IMR-90 (cell line): Measurements from ENCODE around the gene FMO2. TPM values are rescaled to one million over a fixed set of nuclear protein-coding genes. Genes with fewer than 3 reads are reported as not detected.

Experiments
- ATAC-seq: fragments of 200-7000 bp; cut with Tn5 transposase; 2 replicates; pipeline ENCODE4 v1.9.1; 2020; ENCODE audit warnings: low read depth, mild to moderate bottlenecking, moderate library complexity
- BruUV-seq: library from RNA; stranded (reverse); fragments of 400-500 nt; replicated peaks from 2 replicates; lab custom pipeline; 2021; lab: Mats Ljungman, UMichigan
- CTCF ChIA-PET: fragments of 300-600 bp; formaldehyde crosslinking; extraction: SDS; loops from one replicate; lab custom pipeline; 2021; ENCODE audit warnings: antibody characterized with exemption; lab: Yijun Ruan, JAX
- POLR2A ChIA-PET: fragments of 300-600 bp; sonication (Branson Sonifier 250); formaldehyde crosslinking; loops from one replicate; lab custom pipeline; 2022; ENCODE audit warnings: antibody characterized with exemption; ENCODE audit not compliant: unreplicated experiment; lab: Charles Lee
- DNase-seq: peaks from one replicate; pipeline ENCODE4 v3.0.0; 2013
- H2AFZ ChIP-seq: replicated peaks from 2 replicates; pipeline ENCODE3; 2013; ENCODE audit warnings: low read length, mild to moderate bottlenecking; ENCODE audit not compliant: poor library complexity
- H2AK5ac ChIP-seq: 2 replicates; pipeline ENCODE4 v1.6.1; 2013; ENCODE audit warnings: low read depth, low read length, inconsistent platforms
- H2AK9ac ChIP-seq: replicated peaks from 2 replicates; pipeline ENCODE3; 2013; ENCODE audit warnings: mild to moderate bottlenecking, low read depth, low read length, moderate library complexity; ENCODE audit not compliant: poor library complexity
- H2BK120ac ChIP-seq: 2 replicates; pipeline ENCODE4 v1.6.1; 2013; ENCODE audit warnings: low read depth, low read length, inconsistent platforms
- H2BK15ac ChIP-seq: 3 replicates; pipeline ENCODE4 v1.6.1; 2013; ENCODE audit warnings: low read depth, low read length, inconsistent platforms
- H2BK20ac ChIP-seq: 2 replicates; pipeline ENCODE4 v1.6.1; 2013; ENCODE audit warnings: low read depth, mild to moderate bottlenecking, inconsistent platforms, low read length, moderate library complexity
- H2BK5ac ChIP-seq: 2 replicates; pipeline ENCODE4 v1.6.1; 2013; ENCODE audit warnings: mild to moderate bottlenecking, low read depth, low read length, inconsistent platforms; ENCODE audit not compliant: poor library complexity, severe bottlenecking
- H3K14ac ChIP-seq: replicated peaks from 2 replicates; pipeline ENCODE4 v1.6.1; 2013; ENCODE audit warnings: low read depth, low read length, inconsistent platforms
- H3K18ac ChIP-seq: 2 replicates; pipeline ENCODE4 v1.6.1; 2013; ENCODE audit warnings: low read depth, low read length, control low read depth
- H3K23ac ChIP-seq: 2 replicates; pipeline ENCODE4 v1.6.1; 2013; ENCODE audit warnings: low read depth, low read length, inconsistent platforms
- H3K27ac ChIP-seq: 2 replicates; pipeline ENCODE4 v1.5.1; 2013; ENCODE audit warnings: mild to moderate bottlenecking, control low read depth, low read length; ENCODE audit not compliant: insufficient read depth
- H3K27me3 ChIP-seq: 2 replicates; pipeline ENCODE4 v1.6.1; 2013; ENCODE audit warnings: low read length; ENCODE audit not compliant: control insufficient read depth, insufficient read depth
- H3K36me3 ChIP-seq: 2 replicates; pipeline ENCODE4 v1.6.1; 2013; ENCODE audit warnings: low read length, mixed read lengths; ENCODE audit not compliant: control insufficient read depth, insufficient read depth
- H3K4ac ChIP-seq: 2 replicates; pipeline ENCODE4 v1.6.1; 2013; ENCODE audit warnings: low read depth, low read length, inconsistent platforms
- H3K4me1 ChIP-seq: 2 replicates; pipeline ENCODE4 v1.6.1; 2013; ENCODE audit warnings: low read length, mixed read lengths; ENCODE audit not compliant: control insufficient read depth, insufficient read depth
- H3K4me2 ChIP-seq: 2 replicates; pipeline ENCODE4 v1.6.1; 2013; ENCODE audit warnings: low read depth, mild to moderate bottlenecking, control low read depth, low read length, moderate library complexity
- H3K4me3 ChIP-seq: 2 replicates; pipeline ENCODE4 v1.5.1; 2013; ENCODE audit warnings: low read depth, mild to moderate bottlenecking, control low read depth, low read length, moderate library complexity; ENCODE audit not compliant: insufficient read depth
- H3K56ac ChIP-seq: 2 replicates; pipeline ENCODE4 v1.6.1; 2013; ENCODE audit warnings: low read length, inconsistent platforms; ENCODE audit not compliant: insufficient read depth; ENCODE audit errors: extremely low read depth
- H3K79me1 ChIP-seq, 2 experiments: 2 replicates each; pipeline ENCODE4 v1.6.1; 2013; ENCODE audit warnings: low read length in 2 of 2, inconsistent platforms in 1 of 2, low read depth in 1 of 2
- H3K9ac ChIP-seq: 2 replicates; pipeline ENCODE4 v1.6.1; 2013; ENCODE audit warnings: low read depth, low read length, control low read depth
- H3K9me1 ChIP-seq: 2 replicates; pipeline ENCODE4 v1.6.1; 2013; ENCODE audit warnings: low read length, inconsistent platforms; ENCODE audit not compliant: insufficient read depth
- H3K9me3 ChIP-seq: 2 replicates; pipeline ENCODE4 v1.6.1; 2013; ENCODE audit warnings: low read length; ENCODE audit not compliant: control insufficient read depth, insufficient read depth
- H4K20me1 ChIP-seq: 2 replicates; pipeline ENCODE4 v1.6.1; 2013; ENCODE audit warnings: low read length, inconsistent platforms; ENCODE audit not compliant: insufficient read depth
- H4K5ac ChIP-seq: 2 replicates; pipeline ENCODE4 v1.6.1; 2013; ENCODE audit warnings: mild to moderate bottlenecking, low read depth, low read length, control low read depth
- H4K8ac ChIP-seq, 2 experiments: 2 replicates each; pipeline ENCODE4 v1.6.1; 2013; ENCODE audit warnings: low read depth in 2 of 2, low read length in 2 of 2, control low read depth in 1 of 2, inconsistent platforms in 1 of 2
- H4K91ac ChIP-seq: 2 replicates; pipeline ENCODE4 v1.6.1; 2013; ENCODE audit warnings: low read depth, low read length, inconsistent platforms; ENCODE audit not compliant: insufficient read depth
- BHLHE40 ChIP-seq: fragments of 150-350 bp; IDR thresholded peaks from 2 replicates; pipeline ENCODE4 v1.6.1; 2016; ENCODE audit warnings: mild to moderate bottlenecking, low read depth, low read length
- CEBPB ChIP-seq: IDR thresholded peaks from 2 replicates; pipeline ENCODE4 v1.6.1; 2012; ENCODE audit warnings: low read depth, low read length, improper control_type of control experiment
- CHD1 ChIP-seq: IDR thresholded peaks from 2 replicates; pipeline ENCODE4 v1.6.1; 2012; ENCODE audit warnings: low read depth, low read length, improper control_type of control experiment
- CTCF ChIP-seq: conservative IDR thresholded peaks from 2 replicates; pipeline ENCODE4 v1.5.1; 2012; ENCODE audit warnings: mild to moderate bottlenecking, low read depth, low read length, improper control_type of control experiment
- ELK1 ChIP-seq: fragments of 150-350 bp; IDR thresholded peaks from 2 replicates; pipeline ENCODE4 v1.6.1; 2016; ENCODE audit warnings: low read depth, mild to moderate bottlenecking, low read length, moderate library complexity, borderline replicate concordance
- FOS ChIP-seq: fragments of 150-350 bp; IDR thresholded peaks from 2 replicates; pipeline ENCODE4 v1.6.1; 2016; ENCODE audit warnings: low read depth, low read length
- MAFK ChIP-seq: IDR thresholded peaks from 2 replicates; pipeline ENCODE4 v1.6.1; 2012; ENCODE audit warnings: low read depth, low read length, improper control_type of control experiment
- MXI1 ChIP-seq: IDR thresholded peaks from 2 replicates; pipeline ENCODE4 v1.6.1; 2012; ENCODE audit warnings: low read depth, mild to moderate bottlenecking, low read length, moderate library complexity, borderline replicate concordance
- NFE2L2 ChIP-seq: fragments of 150-350 bp; IDR thresholded peaks from 2 replicates; pipeline ENCODE4 v1.6.1; 2016; ENCODE audit warnings: low read depth, mild to moderate bottlenecking, low read length
- RAD21 ChIP-seq: IDR thresholded peaks from 2 replicates; pipeline ENCODE4 v1.6.1; 2012; ENCODE audit warnings: low read length, improper control_type of control experiment
- RCOR1 ChIP-seq: IDR thresholded peaks from 2 replicates; pipeline ENCODE4 v1.6.1; 2012; ENCODE audit warnings: mild to moderate bottlenecking, low read length, improper control_type of control experiment; ENCODE audit not compliant: insufficient replicate concordance
- RFX5 ChIP-seq: IDR thresholded peaks from 2 replicates; pipeline ENCODE4 v1.8.0; 2012; ENCODE audit warnings: low read depth, mild to moderate bottlenecking, low read length, moderate library complexity
- SMC3 ChIP-seq: fragments of 150-350 bp; IDR thresholded peaks from 2 replicates; pipeline ENCODE4 v1.6.1; 2016; ENCODE audit warnings: low read depth, mild to moderate bottlenecking, antibody characterized with exemption, low read length, moderate library complexity
- USF2 ChIP-seq: fragments of 150-350 bp; IDR thresholded peaks from 2 replicates; pipeline ENCODE4 v1.6.1; 2017; ENCODE audit warnings: mild to moderate bottlenecking, antibody characterized with exemption, low read length, low read depth
- WGBS, 2 experiments: methylation state at CpG; one replicate each; pipeline versions ENCODE4 v1.1.5 to v1.1.7; 2013; ENCODE audit warnings: missing lambda C conversion rate in 2 of 2; ENCODE audit not compliant: insufficient read length in 1 of 2; ENCODE audit errors: extremely low coverage in 2 of 2; 5-methylcytosine and 5-hydroxymethylcytosine counted together
- dilution Hi-C: fragments of 300-500 bp; cut with HindIII; formaldehyde crosslinking; loops from one replicate; pipeline ENCODE4 v1.14.3; 2018; ENCODE audit warnings: low sequenced_read_pairs; ENCODE audit not compliant: unreplicated experiment
- in situ Hi-C: fragments of 300-500 bp; cut with MboI; formaldehyde crosslinking; loops from 3 replicates; pipeline ENCODE4 v1.14.3; 2019; ENCODE audit warnings: low sequenced_read_pairs, inconsistent platforms, mixed read lengths
- intact Hi-C: fragments of 100-400 bp; cut with micrococcal nuclease; formaldehyde crosslinking; loops from 2 replicates; pipeline ENCODE4 v1.10.0; 2022
- polyA plus RNA-seq, 3 experiments: library from polyadenylated mRNA; depleted of rRNA; stranded (reverse); fragments of >200 nt; gene quantifications; 2 replicates each; pipeline ENCODE4 v1.2.3, GENCODE V29; 2012; ENCODE audit warnings: low replicate concordance in 1 of 3
- total RNA-seq: library from RNA; depleted of rRNA; stranded (reverse); fragments of >200 nt; gene quantifications from 2 replicates; pipeline ENCODE4 v1.2.3, GENCODE V29; 2012

Gene FMO2
- total and polyA plus RNA-seq, 2 of the 4 experiments (the other 2 are of a cell fraction): under 0.01 to 0.05 TPM

DNA sequence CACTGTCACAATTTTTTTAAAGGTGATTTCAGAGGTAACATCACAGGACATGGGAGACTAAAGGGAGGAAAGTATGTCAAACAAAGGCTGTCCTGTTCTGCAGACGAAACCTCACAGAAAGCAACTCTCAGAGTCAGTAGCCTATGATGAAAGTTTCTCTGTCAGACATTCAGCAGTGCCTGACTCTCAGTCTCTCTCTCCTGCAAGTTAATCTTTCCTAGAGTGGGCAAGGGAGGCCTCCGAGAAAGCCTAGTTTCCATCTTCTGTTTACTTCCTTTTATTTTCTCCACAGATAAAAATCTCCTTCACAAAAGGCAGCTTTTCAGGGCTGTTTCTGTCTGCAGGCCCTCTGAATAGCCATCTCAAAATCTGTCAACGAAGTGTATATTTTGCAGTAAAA, 24.9 kb upstream of the FMO2 start:
- no peak overlapping the region for H2AK5ac ChIP-seq
- H3K27me3 ChIP-seq: no peaks in the 10 kb centered on the region
- no peaks in the 10 kb centered on the region for H3K9me1 ChIP-seq
- whole genome bisulfite sequencing, 2 experiments: 67% methylated on average over 1 of the region's 3 CpGs; no CpG with 5 or more reads in 1 of the 2 experiments
- ChIA-PET CTCF (interaction anchor here (1.0 kb wide), 1 partner anchor 10 kb away, joined by 4 read pairs; no protein-coding TSS in a partner anchor), POLR2A (no interaction called here)
- peak overlapping the region; percentile 52 for H3K9ac ChIP-seq
- ATAC-seq: peak; percentile 82
- H2BK120ac ChIP-seq: no peak overlapping the region
- H3K23ac ChIP-seq: 0 out of 2 replicates have a peak overlapping the region, but pooled peaks have one; percentile 23
- dilution Hi-C loops: no loop called here
- no peaks in the 10 kb centered on the region for H3K36me3 ChIP-seq
- no peaks in the 10 kb centered on the region; the same call in 1 of the 2 replicates for H3K9me3 ChIP-seq
- 0 out of 2 replicates have a peak overlapping the region, but pooled peaks have one; percentile 20 for H3K4ac ChIP-seq
- peak overlapping the region in 1 of 2 experiments; percentile 63; a peak in 2 of 4 replicates for H4K8ac ChIP-seq
- H2AK9ac ChIP-seq: no peak overlapping the region
- no peak overlapping the region for H2BK20ac ChIP-seq
- in situ Hi-C loops: no loop called here
- peak overlapping the region; percentile 81 for H3K18ac ChIP-seq
- DNase-seq: no peak
- no peaks in the 10 kb centered on the region for H3K79me1 ChIP-seq
- no peak overlapping the region for H3K14ac ChIP-seq
- intact Hi-C loops: no loop called here
- H4K20me1 ChIP-seq: no peaks in the 10 kb centered on the region
- peak overlapping the region; percentile 46 for H2BK5ac ChIP-seq
- H2BK15ac ChIP-seq: no peak overlapping the region
- peak overlapping the region; percentile 12; the same call in 1 of the 2 replicates for H3K4me2 ChIP-seq
- no peak overlapping the region for H3K4me3 ChIP-seq
- peak overlapping the region; percentile 89 for H4K5ac ChIP-seq
- H3K4me1 ChIP-seq: peaks cover 8% of the 10 kb centered on the region; the same call in 1 of the 2 replicates
- TF ChIP-seq MAFK (no peak), ELK1 (no peak), RFX5 (no peak), SMC3 (no peak), MXI1 (no peak), CTCF (no peak), NFE2L2 (no peak), BHLHE40 (no peak), CHD1 (no peak), USF2 (no peak), RCOR1 (no peak), FOS (no peak), CEBPB (no peak), RAD21 (no peak)
- no TSS peak for BruUV-seq
- no peak overlapping the region for H2AFZ ChIP-seq
- H4K91ac ChIP-seq: no peak overlapping the region
- peak overlapping the region; percentile 100; the same call in 1 of the 2 replicates for H3K27ac ChIP-seq
- H3K56ac ChIP-seq: no peak overlapping the region
